ENCODE measurements around the gene FKBP4. TPM values are rescaled to one million over a fixed set of nuclear protein-coding genes. Genes with fewer than 3 reads are reported as not detected.

FKBP4 gene
- total RNA-seq, 1 donor from 2014 or later = 84.7 TPM

DNA sequence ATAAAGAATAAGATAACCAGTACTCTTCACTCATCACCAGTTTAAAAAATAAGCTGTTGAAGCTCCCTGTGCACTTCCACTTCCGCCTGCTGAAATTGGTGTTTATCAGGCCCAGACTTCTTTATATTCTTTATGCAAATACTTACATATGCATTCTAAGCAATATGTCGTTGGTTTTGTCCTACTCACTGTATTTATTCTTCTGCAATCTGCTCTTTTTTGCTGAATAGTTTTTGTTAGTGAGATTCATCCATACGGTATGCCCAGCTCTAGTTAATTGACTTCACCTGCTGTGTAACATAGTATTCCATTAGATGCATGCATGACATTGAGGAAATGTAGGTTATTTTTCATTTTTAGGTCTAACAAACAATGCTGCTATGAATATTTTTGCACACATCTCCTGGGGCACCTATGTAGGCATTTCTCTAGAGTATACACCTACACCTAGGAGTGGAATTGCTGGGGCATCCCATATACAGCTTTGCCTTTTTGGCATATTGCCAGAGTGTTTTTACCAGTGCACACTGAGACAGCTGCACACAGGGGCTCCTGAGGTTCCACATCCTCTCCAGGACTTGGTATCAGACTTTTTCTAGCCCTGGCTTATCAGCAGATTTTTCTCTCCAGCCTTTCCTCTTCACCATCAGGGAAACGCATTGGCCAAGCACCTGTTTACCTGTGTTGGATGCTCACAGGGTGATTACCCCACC is 41.1 kb downstream of the FKBP4 start:
- DNase-seq (ENCODE audit: low spot score in 2 of 2, unreplicated experiment in 2 of 2) = no peak
- H3K36me3 Mint-ChIP-seq = peaks cover 5% of the 10 kb centered on the region
- peaks cover 16% of the 10 kb centered on the region for H3K4me1 Mint-ChIP-seq
- no peaks in the 10 kb centered on the region for H3K27me3 Mint-ChIP-seq (ENCODE audit: low read depth)
- no peak for TF ChIP-seq CTCF (IDR thresholded peaks at IDR 0.05; ENCODE audit: unreplicated experiment)
- H3K27ac Mint-ChIP-seq = no peak overlapping the region
- no peaks in the 10 kb centered on the region for H3K9me3 Mint-ChIP-seq
- H3K4me3 Mint-ChIP-seq = no peak overlapping the region

- TF ChIP-seq CTCF (IDR thresholded peaks at IDR 0.05; ENCODE audit: unreplicated experiment) = no peak
- DNase-seq (ENCODE audit: low spot score in 2 of 2, unreplicated experiment in 2 of 2) = no peak
- Mint-ChIP-seq H3K27ac (no peak overlapping the region), H3K4me3 (no peak overlapping the region), H3K9me3 (no peaks in the 10 kb centered on the region), H3K27me3 (ENCODE audit: low read depth) (no peaks in the 10 kb centered on the region), H3K4me1 (peaks cover 16% of the 10 kb centered on the region), H3K36me3 (peaks cover 3% of the 10 kb centered on the region)
Observed at GRCh38 chr12:2836574-2836973, 41.8 kb downstream of the FKBP4 start.

DNA sequence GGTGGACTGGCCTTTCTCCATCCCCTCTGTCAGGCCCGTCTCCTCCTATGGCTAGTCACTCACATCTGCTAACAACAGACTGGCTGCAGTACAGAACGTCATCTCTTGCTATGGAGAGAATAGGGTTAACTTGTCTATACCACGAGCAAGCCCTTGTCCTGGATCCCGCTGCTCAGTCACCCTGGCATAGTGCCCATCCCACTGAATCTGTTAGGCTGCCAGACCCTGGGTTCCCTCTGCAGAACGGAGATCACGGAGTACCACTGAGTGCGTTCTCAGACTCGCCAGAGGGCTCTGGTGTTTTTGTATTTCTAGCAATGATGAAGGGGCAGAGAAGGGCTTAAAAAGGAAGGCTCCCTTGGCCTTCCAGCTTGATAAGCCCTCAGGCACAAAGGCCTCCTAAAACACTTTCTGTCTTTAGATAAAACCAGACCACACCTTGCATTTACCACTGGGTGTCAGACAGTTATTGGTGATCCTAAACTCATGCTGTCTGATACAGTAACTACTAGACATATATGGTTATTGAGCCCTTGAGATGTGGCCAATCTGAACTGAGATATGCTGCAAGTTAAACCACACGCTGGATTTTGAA is 46.4 kb downstream of the FKBP4 start:
- Mint-ChIP-seq H3K9me3 (no peaks in the 10 kb centered on the region), H3K4me3 (no peak overlapping the region), H3K36me3 (peaks cover 3% of the 10 kb centered on the region), H3K4me1 (peaks cover 3% of the 10 kb centered on the region), H3K27me3 (ENCODE audit: low read depth) (no peaks in the 10 kb centered on the region), H3K27ac (no peak overlapping the region)
- TF ChIP-seq CTCF (IDR thresholded peaks at IDR 0.05; ENCODE audit: unreplicated experiment) = no peak
- DNase-seq (ENCODE audit: low spot score in 2 of 2, unreplicated experiment in 2 of 2) = no peak

DNA sequence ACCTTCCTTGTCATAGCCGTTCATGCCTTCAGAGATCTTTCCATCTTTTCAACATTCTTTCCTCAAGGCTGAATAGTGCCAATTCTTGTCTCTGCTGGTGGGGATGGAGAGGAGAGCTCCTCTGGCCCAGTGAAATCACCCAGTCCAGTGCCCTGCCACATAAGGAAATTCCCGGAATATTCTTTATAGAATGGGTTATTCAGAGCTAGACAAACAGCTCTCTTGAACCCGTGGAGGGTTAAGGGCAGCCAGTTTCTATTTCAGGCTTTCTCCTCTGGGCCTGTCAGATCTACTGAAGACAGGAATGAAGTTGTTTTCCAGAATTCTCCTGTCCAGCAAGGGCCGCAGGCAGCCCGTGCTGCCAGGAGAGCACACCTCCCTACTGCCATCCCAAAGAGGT is 48.2 kb downstream of the FKBP4 start:
- no peaks in the 10 kb centered on the region for H3K9me3 Mint-ChIP-seq
- H3K27ac Mint-ChIP-seq = no peak overlapping the region
- no peaks in the 10 kb centered on the region for H3K27me3 Mint-ChIP-seq (ENCODE audit: low read depth)
- H3K36me3 Mint-ChIP-seq = peaks cover 4% of the 10 kb centered on the region
- H3K4me1 Mint-ChIP-seq = peaks cover 8% of the 10 kb centered on the region
- DNase-seq (ENCODE audit: low spot score in 2 of 2, unreplicated experiment in 2 of 2) = no peak
- no peak overlapping the region for H3K4me3 Mint-ChIP-seq
- no peak for TF ChIP-seq CTCF (IDR thresholded peaks at IDR 0.05; ENCODE audit: unreplicated experiment)

DNA sequence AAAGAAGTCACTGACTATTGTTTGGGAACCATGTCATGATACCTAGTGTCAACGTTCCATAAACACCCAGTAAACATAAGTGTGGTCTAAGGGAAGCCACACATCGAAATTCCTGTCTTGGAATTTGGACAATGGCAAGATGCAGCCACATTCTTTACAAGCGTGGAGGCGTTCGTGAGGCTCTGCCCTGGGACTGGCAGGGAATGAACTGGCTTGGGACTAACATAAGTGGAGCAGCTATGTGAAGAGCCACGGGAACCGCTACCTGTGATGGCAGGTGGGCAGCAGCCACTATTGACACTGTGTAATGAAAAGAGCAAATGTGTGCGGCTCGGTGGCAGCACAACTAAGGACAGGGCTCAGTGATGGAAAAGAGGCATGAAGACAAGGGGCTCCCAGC is 50.0 kb downstream of the FKBP4 start:
- Mint-ChIP-seq H3K9me3 (no peaks in the 10 kb centered on the region), H3K4me3 (no peak overlapping the region), H3K36me3 (peaks cover 4% of the 10 kb centered on the region), H3K27me3 (ENCODE audit: low read depth) (no peaks in the 10 kb centered on the region), H3K27ac (no peak overlapping the region), H3K4me1 (peaks cover 8% of the 10 kb centered on the region)
- DNase-seq (ENCODE audit: low spot score in 2 of 2, unreplicated experiment in 2 of 2) = no peak
- TF ChIP-seq CTCF (IDR thresholded peaks at IDR 0.05; ENCODE audit: unreplicated experiment) = no peak

Measured in mesothelial cell of epicardium (in vitro differentiated cells).